GM23248 (cell line): ENCODE results near the gene SLC25A52.
"Not testable (repeated sequence)": the region's sequence is repeated elsewhere in the genome, so short reads cannot be mapped to it uniquely, and the experiment has no call there.

Source experiments
- EZH2 ChIP-seq: fragments of 200-600 bp; sonication (generic); IDR thresholded peaks from 2 replicates; pipeline ENCODE4 v1.6.1; 2018; ENCODE audit warnings: antibody characterized with exemption, mild to moderate bottlenecking; ENCODE audit not compliant: insufficient read depth, poor library complexity, severe bottlenecking
- EZH2phosphoT487 ChIP-seq: fragments of 200-600 bp; sonication (generic); IDR thresholded peaks from 2 replicates; pipeline ENCODE4 v1.6.1; 2018; ENCODE audit warnings: antibody characterized with exemption, moderate library complexity, mild to moderate bottlenecking, low read depth; ENCODE audit not compliant: insufficient read depth

- not testable (repeated sequence) for TF ChIP-seq EZH2, EZH2phosphoT487
These were observed 48.4 kb upstream of the SLC25A52 start for GRCh38 chr18:31809049-31809448.
